Activated CD4-positive, alpha-beta T cell treated with anti-CD3 and anti-CD28 coated beads for 24 hours (primary cell): Measurements from ENCODE around the gene AMDHD2.

Experiments
- DNase-seq, 2 donors: peaks; one replicate each; pipeline ENCODE4 v3.0.0-alpha.2; 2020; ENCODE audit warnings: low read depth in 2 of 2

AMDHD2 gene

DNA sequence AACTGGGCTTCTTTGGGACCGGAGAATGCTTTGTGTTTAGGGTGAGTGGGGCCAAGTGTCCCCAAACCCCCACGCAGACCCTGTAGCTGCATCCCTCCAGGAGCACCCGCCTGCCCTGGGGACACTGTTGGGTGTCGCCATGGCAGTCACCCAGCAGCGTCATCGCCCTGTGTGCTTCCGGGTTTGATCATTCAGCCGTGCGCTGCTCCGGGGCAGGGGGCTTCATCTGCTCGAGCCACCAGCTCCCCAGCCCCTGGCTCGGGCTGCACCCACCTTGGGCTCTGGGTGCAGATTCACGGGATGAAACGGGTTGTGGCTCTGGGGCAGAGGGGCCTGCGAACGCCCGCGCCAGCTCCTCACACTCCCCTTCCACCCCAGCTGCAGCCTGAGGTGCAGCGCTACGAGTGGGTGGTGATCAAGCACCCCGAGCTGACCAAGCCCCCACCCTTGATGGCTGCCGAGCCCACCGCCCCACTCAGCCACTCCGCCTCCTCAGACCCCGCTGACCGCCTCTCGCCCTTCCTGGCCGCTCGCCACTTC lies 20.2 kb upstream of the AMDHD2 start:
- no peak for DNase-seq

GRCh38 chr16:2500430-2500917 lies 19.7 kb upstream of the AMDHD2 start:
- DNase-seq, result no peak

- peak; percentile 69 to 70 for DNase-seq
Measured at GRCh38 chr16:2500918-2501750, 19.0 kb upstream of the AMDHD2 start.

DNA sequence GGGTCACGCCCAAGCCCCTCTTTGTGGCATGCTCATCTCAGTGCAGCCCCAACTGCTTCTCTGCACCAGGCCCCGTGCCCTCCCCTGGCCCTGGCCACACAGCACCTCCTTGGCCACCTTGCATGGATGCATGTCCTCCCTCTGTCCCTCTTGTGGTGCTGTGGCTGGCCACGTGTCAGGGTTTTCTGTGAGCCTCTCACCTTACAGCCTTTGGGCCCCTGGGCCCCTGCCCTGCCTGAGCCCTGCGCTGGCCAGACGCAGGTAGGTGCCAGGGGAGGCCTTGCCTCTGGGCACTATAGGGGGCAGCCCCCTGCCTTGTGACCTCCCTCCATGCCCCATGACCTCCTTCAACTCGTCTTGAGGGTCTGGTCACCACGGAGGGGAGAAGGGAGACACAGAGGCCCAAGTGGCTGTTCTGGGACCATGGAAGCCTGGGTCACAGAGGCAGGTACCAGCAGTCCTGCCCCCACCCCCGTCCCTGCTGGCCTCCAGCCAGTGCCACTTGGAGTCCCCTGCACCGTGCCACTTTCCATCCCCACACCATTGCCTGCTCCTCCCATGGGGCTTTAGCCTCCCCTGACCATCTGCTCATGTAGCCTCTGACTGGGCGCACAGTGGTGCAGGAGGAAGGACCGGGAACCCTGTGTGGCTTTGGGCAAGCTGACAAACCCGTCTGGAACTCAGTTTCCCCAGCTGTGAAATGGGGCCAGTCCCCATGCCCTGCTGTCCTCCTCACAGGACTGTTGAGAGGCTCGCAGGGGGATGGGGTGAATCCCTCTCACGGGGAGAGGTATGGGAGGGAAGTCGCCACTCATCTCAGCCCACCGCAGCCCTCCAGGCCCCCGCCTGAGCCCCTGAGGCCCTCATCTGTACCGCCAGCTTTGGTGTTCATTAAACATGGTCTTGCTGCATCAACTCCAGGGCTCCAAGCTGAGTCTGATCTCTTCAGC lies 17.9 kb upstream of the AMDHD2 start:
- no peak for DNase-seq

GRCh38 chr16:2505695-2506094 lies 14.5 kb upstream of the AMDHD2 start:
- DNase-seq, result no peak

DNA sequence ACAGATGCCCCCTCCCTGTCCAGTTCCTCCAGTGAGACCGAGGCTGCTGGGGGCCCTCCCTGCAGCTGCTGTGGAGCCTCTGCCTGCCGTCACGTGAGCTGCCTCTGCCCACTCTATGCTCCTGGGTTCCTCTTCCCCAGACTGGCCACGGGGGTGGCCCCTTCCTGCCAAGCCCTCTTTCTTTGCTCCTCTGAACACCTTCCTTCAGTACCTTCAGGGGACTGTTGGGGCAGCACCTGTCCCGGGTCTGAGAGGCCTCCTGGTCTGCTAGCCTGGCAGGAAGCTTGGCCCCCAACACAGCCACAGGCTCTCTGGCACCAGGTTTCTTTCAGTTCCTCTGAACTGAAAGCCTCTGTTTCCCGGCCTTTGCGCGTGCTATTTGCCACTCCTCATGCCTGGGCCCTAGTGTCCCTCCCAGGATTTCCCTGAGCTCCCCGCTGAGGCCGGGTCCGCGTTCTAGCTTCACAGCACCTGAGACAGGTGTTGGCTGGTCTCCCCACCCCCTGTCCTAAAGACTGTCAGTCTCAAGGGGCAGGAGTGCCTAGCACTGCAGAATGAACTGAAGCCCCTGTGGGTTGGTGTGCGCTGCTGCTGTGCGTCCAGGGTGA lies 13.0 kb upstream of the AMDHD2 start:
- DNase-seq, result no peak

GRCh38 chr16:2507665-2508064 lies 12.5 kb upstream of the AMDHD2 start:
- DNase-seq, result no peak

DNA sequence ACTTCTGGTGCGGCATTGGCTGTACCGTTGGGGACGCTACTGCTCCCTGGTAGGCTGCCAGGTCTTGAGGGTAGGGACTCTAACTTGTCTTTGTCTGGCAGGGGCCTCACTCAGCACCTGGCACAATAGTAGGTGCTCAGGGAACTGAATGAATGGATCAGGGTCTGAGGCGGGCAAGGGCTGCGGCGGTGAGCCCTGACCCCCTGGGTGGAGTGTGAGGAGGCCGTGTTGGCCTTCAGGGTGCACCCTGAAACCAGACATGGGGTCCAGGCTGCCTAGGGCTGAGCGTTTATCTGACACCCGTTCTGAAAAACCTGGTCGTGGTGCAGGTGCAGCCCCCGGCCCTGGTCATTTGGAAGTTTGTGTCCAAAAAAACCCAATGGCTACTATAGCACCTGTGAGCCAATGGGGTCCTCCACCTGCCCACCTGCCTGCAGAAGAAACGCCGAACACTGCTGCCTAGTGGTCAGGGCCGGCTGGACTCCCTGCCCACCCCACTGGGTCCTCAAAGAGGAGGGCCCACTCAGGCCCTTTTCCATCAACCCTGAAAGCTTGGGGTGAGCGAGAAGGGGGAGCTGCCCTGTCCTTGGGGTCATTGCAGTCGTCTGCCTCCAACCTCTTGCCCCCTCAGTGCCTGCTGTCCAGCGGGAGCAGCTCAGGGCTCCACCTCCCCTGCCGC lies 11.3 kb upstream of the AMDHD2 start:
- no peak for DNase-seq

- no peak for DNase-seq
Measured at GRCh38 chr16:2511128-2511800, 8.9 kb upstream of the AMDHD2 start.

GRCh38 chr16:2511996-2512734 lies 8.0 kb upstream of the AMDHD2 start:
- DNase-seq, result no peak

- DNase-seq, result no peak
Measured at GRCh38 chr16:2512735-2513404, 7.3 kb upstream of the AMDHD2 start.

DNA sequence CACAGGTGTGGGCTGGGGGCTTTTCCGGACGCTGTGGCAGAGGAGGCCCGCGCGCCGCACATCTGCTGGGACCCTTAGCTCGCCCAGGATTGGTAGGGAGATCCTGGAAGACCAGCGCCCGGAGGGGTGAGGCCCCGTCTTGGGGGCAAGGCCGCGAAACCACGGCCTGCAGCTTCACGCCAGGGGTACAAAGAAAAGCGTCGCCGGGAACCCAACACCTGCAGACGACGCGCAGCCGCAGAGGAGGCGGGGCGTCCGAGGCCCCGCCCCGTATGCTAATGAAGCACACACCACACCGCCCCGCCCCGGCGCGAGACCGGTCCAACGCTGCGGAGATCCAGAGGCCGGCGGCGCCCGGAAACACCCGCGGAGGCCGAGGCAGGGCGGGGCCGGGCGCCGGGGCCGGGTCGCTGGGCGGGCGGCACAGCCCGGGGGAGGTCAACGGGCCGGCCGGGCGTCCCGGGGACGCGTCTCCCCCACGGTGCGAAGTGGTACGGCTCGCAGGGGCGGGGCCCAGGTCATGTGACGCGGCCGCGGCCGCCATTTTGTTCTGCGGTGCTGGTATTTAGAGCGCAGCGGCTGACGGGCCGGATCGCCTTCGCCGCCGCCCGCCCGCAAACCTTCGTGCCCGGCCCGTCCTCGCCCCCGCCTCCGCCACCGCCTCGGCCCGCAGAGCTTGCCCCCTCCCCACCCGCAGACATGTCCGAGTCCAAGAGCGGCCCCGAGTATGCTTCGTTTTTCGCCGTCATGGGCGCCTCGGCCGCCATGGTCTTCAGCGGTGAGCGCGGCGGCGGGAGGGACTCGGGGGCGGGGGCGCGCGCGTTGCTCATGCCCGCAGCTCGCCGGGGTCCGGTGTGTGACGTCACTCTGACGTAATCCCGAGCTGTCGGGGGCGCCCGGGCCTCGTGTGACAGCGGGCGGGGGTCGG lies 6.5 kb upstream of the AMDHD2 start, which contains the start of gene ATP6V0C:
ATP6V0C (plus strand) TSS at position 548 of the 928 bp plus-strand sequence; CDS start at position 700, 152 bp downstream.
- peak; percentile 81 to 84 for DNase-seq

GRCh38 chr16:2514333-2515179 lies 5.6 kb upstream of the AMDHD2 start:
- DNase-seq, result no peak

GRCh38 chr16:2515180-2515851 lies 4.9 kb upstream of the AMDHD2 start:
- DNase-seq, result no peak

- DNase-seq, result no peak
Measured at GRCh38 chr16:2516391-2517240, 3.6 kb upstream of the AMDHD2 start.
